Limb (tissue), 2 donors: Measurements from ENCODE around the gene NRIP1.
"Not testable (repeated sequence)": the region's sequence is repeated elsewhere in the genome, so short reads cannot be mapped to it uniquely, and the experiment has no call there.

ENCODE experiments used
- DNase-seq, 2 donors: peaks; one replicate each; pipeline ENCODE4 v3.0.0-alpha.2; 2016; ENCODE audit errors: extremely low spot score in 2 of 2

NRIP1 gene

GRCh38 chr21:15039607-15040299 lies 25.0 kb downstream of the NRIP1 start:
- no peak for DNase-seq

- no peak for DNase-seq
Observed at GRCh38 chr21:15037900-15038293, 26.9 kb downstream of the NRIP1 start.

GRCh38 chr21:15037095-15037899 lies 27.5 kb downstream of the NRIP1 start:
- DNase-seq = no peak

- DNase-seq = no peak
Observed at GRCh38 chr21:15036189-15036588, 28.6 kb downstream of the NRIP1 start.

GRCh38 chr21:15034126-15034853 lies 30.5 kb downstream of the NRIP1 start:
- peak in 1 of 2 donors; percentile 63 for DNase-seq

- no peak for DNase-seq
Observed at GRCh38 chr21:15031790-15032357, 32.9 kb downstream of the NRIP1 start.

GRCh38 chr21:15031362-15031761 lies 33.4 kb downstream of the NRIP1 start:
- not testable (repeated sequence) for DNase-seq

- not testable (repeated sequence) for DNase-seq
Observed at GRCh38 chr21:15030861-15031260, 33.9 kb downstream of the NRIP1 start.

- no peak for DNase-seq
Observed at GRCh38 chr21:15029077-15029476, 35.7 kb downstream of the NRIP1 start.

- DNase-seq = no peak
Observed at GRCh38 chr21:15028186-15028585, 36.6 kb downstream of the NRIP1 start.

DNA sequence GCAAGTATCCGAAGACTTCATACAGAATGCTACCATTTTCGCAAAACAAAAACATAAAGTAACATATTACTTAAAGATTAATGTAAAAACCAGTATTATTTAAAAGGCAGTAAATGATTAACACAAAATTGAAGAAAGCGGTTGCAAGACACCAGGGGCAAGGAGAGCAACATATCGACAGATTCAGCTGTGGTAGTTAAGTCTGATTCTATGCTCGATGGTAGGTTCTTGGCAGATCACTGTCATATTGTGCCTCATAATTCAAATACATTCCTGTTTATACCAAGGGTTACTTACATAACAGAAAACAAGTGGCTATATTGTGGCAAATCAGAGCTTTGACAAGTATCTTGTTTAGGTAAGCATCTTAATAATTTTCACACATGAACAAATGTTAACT lies 37.7 kb downstream of the NRIP1 start:
- DNase-seq = no peak

DNA sequence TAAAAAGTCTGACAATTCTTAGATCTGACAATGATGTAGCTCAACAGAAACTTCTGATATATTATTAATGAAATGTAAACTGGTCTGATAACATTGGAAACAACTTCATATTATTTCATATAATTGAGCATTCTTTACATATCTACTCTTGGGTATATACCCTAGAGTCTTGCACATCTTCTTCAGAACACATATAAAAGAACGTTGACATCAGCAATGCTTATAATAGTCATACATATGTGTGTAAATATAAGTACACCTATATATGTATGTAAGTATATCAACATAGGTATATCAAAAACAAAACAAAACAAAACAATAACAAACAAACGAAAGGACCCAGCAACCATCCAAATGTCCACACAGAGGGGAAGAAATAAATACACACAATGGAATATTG lies 38.4 kb downstream of the NRIP1 start:
- DNase-seq = no peak

GRCh38 chr21:15023776-15024175 lies 41.0 kb downstream of the NRIP1 start:
- no peak for DNase-seq

DNA sequence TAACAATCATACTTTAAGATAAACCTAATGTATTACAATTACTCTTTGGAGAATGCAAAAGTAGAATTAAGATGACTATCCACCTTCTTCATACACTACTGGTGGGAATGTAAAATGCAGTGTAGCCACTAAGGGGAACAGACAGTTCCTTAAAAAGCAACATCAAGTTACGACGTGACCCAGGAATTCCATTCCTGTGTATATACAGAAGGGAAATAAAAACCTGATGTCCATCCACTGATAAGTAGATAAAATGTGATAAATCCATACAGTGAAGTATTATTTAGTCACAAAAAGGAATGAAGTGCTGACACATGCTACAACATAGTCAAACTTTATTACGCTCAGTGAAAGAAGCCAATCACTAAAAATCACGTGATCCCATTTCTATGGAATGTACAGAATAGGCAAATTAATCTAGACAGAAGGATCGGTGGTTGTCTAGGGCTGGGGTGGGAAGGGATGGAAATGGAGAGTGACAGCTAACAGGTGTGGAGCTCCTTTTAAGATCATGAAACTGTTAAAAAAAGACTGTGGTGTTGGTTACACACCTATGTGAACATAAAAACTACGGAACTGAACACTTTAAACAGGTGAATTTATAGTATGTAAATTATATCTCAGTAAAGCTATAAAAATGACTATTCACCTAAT lies 42.1 kb downstream of the NRIP1 start:
- DNase-seq = no peak

DNA sequence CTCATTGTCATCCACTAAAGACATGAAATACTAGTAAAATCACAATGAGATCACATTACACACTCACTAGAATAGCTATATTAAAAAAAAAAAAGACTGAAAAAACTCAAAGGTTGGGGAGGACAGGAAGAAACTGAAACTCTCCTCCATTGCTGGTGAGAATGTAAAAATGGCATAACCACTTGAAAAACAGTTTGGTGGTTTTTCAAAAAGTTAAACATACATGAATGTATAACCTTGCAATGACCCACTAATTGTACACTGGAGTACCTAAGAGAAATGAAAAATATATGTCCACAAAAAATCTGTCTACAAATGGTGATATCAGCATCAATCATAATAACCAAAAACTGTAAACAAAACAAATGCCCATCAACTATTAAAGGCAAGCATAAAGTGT lies 44.0 kb downstream of the NRIP1 start:
- no peak for DNase-seq

GRCh38 chr21:15018382-15018781 lies 46.4 kb downstream of the NRIP1 start:
- DNase-seq = no peak

GRCh38 chr21:15015622-15016471 lies 49.0 kb downstream of the NRIP1 start:
- no peak for DNase-seq

DNA sequence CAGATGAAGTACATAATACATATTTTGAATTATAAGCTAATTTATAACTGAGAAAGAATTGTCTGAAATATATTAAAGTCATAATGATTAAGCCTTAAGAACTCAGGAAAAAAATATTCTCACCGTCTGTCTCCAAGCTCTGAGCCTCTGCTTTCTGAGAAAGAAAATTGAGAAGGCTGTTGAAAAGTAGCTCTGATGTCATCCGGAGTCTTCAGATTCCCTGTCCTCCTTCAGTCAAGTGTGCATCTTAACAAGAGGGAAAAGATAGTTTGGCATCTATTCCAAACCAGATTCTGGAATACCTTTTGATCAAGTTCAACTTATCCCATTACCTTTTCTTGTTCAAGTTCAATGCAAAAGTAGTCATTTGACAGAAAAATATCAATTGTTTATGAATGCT lies 50.6 kb downstream of the NRIP1 start:
- no peak for DNase-seq

GRCh38 chr21:15011967-15012366 lies 52.8 kb downstream of the NRIP1 start:
- DNase-seq = no peak

DNA sequence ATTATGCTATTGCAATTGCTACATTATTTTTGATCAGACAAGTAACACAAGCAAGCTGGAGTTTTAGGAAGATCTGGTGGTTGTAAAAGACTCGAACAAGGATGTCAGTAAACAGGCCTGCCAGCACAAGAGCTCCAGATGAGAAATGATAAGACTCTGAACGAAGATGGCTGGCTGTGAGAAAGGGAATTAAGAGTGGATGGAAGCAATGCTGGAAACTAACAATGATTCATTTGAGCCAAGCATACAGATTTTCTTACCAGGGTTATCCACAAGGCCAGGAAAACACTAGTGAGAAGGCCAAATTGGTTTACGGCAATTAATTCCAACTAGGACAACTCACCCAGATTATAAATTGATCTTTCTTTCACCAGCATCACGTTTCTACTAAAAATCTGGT lies 54.2 kb downstream of the NRIP1 start:
- no peak for DNase-seq
